Panc1 (cell line): ENCODE measurements around the gene EXT2. TPM values are rescaled to one million over a fixed set of nuclear protein-coding genes. Genes with fewer than 3 reads are reported as not detected.

Source experiments
- ATAC-seq: fragments of 200-7000 bp; cut with Tn5 transposase; 2 replicates; pipeline ENCODE4 v1.9.1; 2020; ENCODE audit warnings: mild to moderate bottlenecking, moderate library complexity
- BruUV-seq: library from RNA; stranded (reverse); fragments of 400-500 nt; replicated peaks from 2 replicates; lab custom pipeline; 2021; lab: Mats Ljungman, UMichigan
- CTCF ChIA-PET: fragments of 300-600 bp; sonication (Branson Sonifier 250); formaldehyde crosslinking; loops from one replicate; lab custom pipeline; 2022; ENCODE audit warnings: antibody characterized with exemption; lab: Charles Lee
- POLR2A ChIA-PET: fragments of 300-600 bp; sonication (Branson Sonifier 250); formaldehyde crosslinking; loops from one replicate; lab custom pipeline; 2022; ENCODE audit warnings: antibody characterized with exemption; lab: Charles Lee
- DNase-seq: peaks from one replicate; pipeline ENCODE4 v3.0.0-alpha.2; 2010; ENCODE audit warnings: low read depth, low spot score
- H3K27ac ChIP-seq: 2 replicates; pipeline ENCODE4 v1.5.1; 2011; ENCODE audit warnings: mild to moderate bottlenecking, low read length, inconsistent platforms
- H3K27me3 ChIP-seq: fragments of 200-500 bp; sonication (Bioruptor generic); 2 replicates; pipeline ENCODE4 v1.6.0; 2014; ENCODE audit warnings: low read length, inconsistent platforms; ENCODE audit not compliant: control insufficient read depth, insufficient read depth
- H3K36me3 ChIP-seq: fragments of 200-500 bp; sonication (Bioruptor generic); 2 replicates; pipeline ENCODE4 v1.5.1; 2014; ENCODE audit warnings: inconsistent platforms, mild to moderate bottlenecking, low read length, moderate library complexity; ENCODE audit not compliant: control insufficient read depth, insufficient read depth
- H3K4me1 ChIP-seq: 2 replicates; pipeline ENCODE4 v1.5.1; 2011; ENCODE audit warnings: inconsistent platforms, mild to moderate bottlenecking, low read length, moderate library complexity; ENCODE audit not compliant: control insufficient read depth, insufficient read depth
- H3K4me3 ChIP-seq, 2 experiments: 2 replicates each; pipeline ENCODE4 v1.5.1; 2011 to 2012; ENCODE audit warnings: low read depth in 2 of 2, low read length in 2 of 2, mild to moderate bottlenecking in 2 of 2, inconsistent platforms in 1 of 2, moderate library complexity in 1 of 2
- H3K9me3 ChIP-seq: fragments of 200-500 bp; sonication (Bioruptor generic); 2 replicates; pipeline ENCODE4 v1.5.1; 2014; ENCODE audit warnings: low read depth, mild to moderate bottlenecking, inconsistent platforms, low read length, moderate library complexity; ENCODE audit not compliant: control insufficient read depth, insufficient read depth
- CTCF ChIP-seq: fragments of 450-650 bp; IDR thresholded peaks from 2 replicates; pipeline ENCODE4 v1.5.1; 2017; ENCODE audit warnings: mild to moderate bottlenecking
- POLR2AphosphoS5 ChIP-seq: IDR thresholded peaks from 2 replicates; pipeline ENCODE4 v1.6.1; 2012; ENCODE audit warnings: mild to moderate bottlenecking, low read depth, low read length, moderate library complexity
- REST ChIP-seq, 2 experiments: IDR thresholded peaks; 2 replicates each; pipeline ENCODE4 v1.6.1; 2011 to 2012; ENCODE audit warnings: low read depth in 2 of 2, control low read depth in 1 of 2, low read length in 1 of 2, mild to moderate bottlenecking in 1 of 2, moderate library complexity in 1 of 2; ENCODE audit not compliant: insufficient read depth in 1 of 2
- SIN3A ChIP-seq: IDR thresholded peaks from 2 replicates; pipeline ENCODE4 v1.6.1; 2012; ENCODE audit warnings: low read depth, mild to moderate bottlenecking, low read length, moderate library complexity, borderline replicate concordance; ENCODE audit not compliant: insufficient read depth
- TCF7L2 ChIP-seq: IDR thresholded peaks from 2 replicates; pipeline ENCODE4 v1.6.1; 2011; ENCODE audit warnings: mild to moderate bottlenecking, low read depth, low read length, inconsistent platforms
- in situ Hi-C: cut with HindIII; loops from 2 replicates; pipeline ENCODE4 v1.10.0; 2016; ENCODE audit warnings: low sequenced_read_pairs, low pct_unique_long_range_greater_than_20kb
- intact Hi-C: fragments of 100-400 bp; cut with micrococcal nuclease; formaldehyde crosslinking; loops from one replicate; pipeline ENCODE4 v1.10.0; 2022; ENCODE audit not compliant: unreplicated experiment
- total RNA-seq: library from RNA; stranded (reverse); gene quantifications from one replicate; pipeline ENCODE4 v1.2.1, GENCODE V29; 2021; ENCODE audit not compliant: unreplicated experiment

The EXT2 gene
- total RNA-seq, 1 experiment from 2014 or later = 57.5 TPM

- BruUV-seq = no TSS peak
- no peaks in the 10 kb centered on the region for H3K4me1 ChIP-seq
- intact Hi-C loops (no loop called here), in situ Hi-C loops (no loop called here)
- POLR2A ChIA-PET = no interaction called here
- TF ChIP-seq SIN3A = no peak
- no peak for TF ChIP-seq POLR2AphosphoS5
- no peak for TF ChIP-seq TCF7L2
- no peak for TF ChIP-seq REST (IDR thresholded peaks at IDR 0.05; ENCODE audit: insufficient read depth in 1 of 2, low read depth in 2 of 2, low read length in 1 of 2)
- TF ChIP-seq CTCF = no peak
- no peak for ATAC-seq
- CTCF ChIA-PET = no interaction called here
- no peak for DNase-seq
- H3K27ac ChIP-seq = no peak overlapping the region
- H3K4me3 ChIP-seq = no peak overlapping the region
- no peaks in the 10 kb centered on the region for H3K27me3 ChIP-seq
- no peaks in the 10 kb centered on the region for H3K36me3 ChIP-seq
- H3K9me3 ChIP-seq = no peaks in the 10 kb centered on the region
Measured at GRCh38 chr11:44174842-44175241, 79.4 kb downstream of the EXT2 start.

- no peak overlapping the region for H3K4me3 ChIP-seq
- DNase-seq (no peak), ATAC-seq (no peak)
- H3K27me3 ChIP-seq = no peaks in the 10 kb centered on the region
- H3K36me3 ChIP-seq = no peaks in the 10 kb centered on the region
- no peak overlapping the region for H3K27ac ChIP-seq
- BruUV-seq = no TSS peak
- TF ChIP-seq REST (IDR thresholded peaks at IDR 0.05; ENCODE audit: insufficient read depth in 1 of 2, low read depth in 2 of 2, low read length in 1 of 2) (no peak), POLR2AphosphoS5 (no peak), CTCF (no peak), TCF7L2 (no peak), SIN3A (no peak)
- no peaks in the 10 kb centered on the region for H3K9me3 ChIP-seq
- CTCF ChIA-PET = interaction anchor here (0.7 kb wide), 1 partner anchor 81 kb away, joined by 3 read pairs; no protein-coding TSS in a partner anchor
- intact Hi-C loops (no loop called here), in situ Hi-C loops (no loop called here)
- no peaks in the 10 kb centered on the region for H3K4me1 ChIP-seq
- POLR2A ChIA-PET = no interaction called here
Measured at GRCh38 chr11:44176546-44177213, 81.2 kb downstream of the EXT2 start.
